NCI-H1105 (cell line): ENCODE results near the gene HIPK4.
"Not testable (repeated sequence)": the region's sequence is repeated elsewhere in the genome, so short reads cannot be mapped to it uniquely, and the experiment has no call there.

Source experiments
- DNase-seq: peaks from one replicate; lab custom pipeline; 2025; lab: John Stamatoyannopoulos, UW

The HIPK4 gene

GRCh38 chr19:40392894-40393517 lies 3.0 kb upstream of the HIPK4 start:
- DNase-seq, result no peak

DNA sequence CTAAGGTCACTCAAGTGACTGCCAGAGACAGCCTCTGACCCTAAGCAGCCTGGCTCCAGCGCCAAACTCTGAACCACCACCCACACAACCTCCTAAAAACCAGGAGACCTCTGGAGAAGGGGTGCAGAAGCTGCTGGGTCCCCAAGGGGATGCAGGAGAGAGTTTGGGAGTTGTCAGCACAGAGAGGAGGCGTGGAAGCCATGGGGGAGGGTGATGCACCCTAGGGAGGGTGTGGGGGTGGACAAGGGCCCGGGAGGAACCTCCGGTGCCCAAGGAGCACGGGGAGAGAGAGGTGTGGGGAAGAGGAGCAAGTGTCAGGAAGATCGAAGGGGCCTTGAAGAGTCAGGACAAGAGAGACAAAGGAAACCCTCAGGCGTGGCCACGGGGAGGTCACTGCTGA lies 2.1 kb upstream of the HIPK4 start:
- no peak for DNase-seq

DNA sequence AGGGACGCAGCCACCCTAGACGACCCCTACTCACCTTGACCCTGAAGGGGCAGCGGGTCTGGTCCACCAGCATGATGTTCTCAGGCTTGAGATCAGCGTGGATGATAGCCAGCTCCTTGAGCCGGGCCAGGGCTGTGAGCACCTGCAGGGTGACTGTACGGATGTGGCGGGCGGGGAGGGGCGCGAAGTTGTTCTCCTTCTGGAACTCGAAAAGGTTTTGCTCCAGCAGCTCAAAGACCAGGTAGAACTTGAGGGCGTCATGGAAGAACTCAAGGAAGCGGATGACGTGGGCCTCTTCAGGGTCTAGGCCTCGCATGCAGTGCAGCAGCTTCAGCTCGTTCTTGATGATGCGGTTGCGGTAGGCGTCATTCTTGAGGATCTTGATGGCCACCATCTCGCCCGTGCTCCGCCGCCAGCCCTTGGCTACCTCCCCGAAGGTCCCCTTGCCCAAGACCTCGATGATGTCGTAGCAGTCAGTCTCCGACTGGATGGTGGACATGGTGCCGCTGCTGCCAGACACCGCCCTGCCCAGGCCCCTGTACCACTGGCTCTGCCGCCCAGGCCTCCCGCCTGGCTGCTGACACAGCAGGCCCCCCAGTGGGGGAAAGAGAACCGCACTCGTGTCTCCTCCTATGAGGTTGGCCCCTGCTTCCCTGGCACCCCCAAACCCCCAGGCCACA lies 437 bp downstream of the HIPK4 start:
- DNase-seq, result no peak

- no peak for DNase-seq
These were observed 1.5 kb downstream of the HIPK4 start for GRCh38 chr19:40388481-40388880.

GRCh38 chr19:40387155-40387554 lies 2.8 kb downstream of the HIPK4 start:
- no peak for DNase-seq

- no peak for DNase-seq
These were observed 6.2 kb downstream of the HIPK4 start for GRCh38 chr19:40383668-40384248.

GRCh38 chr19:40381321-40381720 lies 8.7 kb downstream of the HIPK4 start:
- DNase-seq, result no peak

GRCh38 chr19:40380199-40381037 lies 9.6 kb downstream of the HIPK4 start:
- DNase-seq, result no peak

DNA sequence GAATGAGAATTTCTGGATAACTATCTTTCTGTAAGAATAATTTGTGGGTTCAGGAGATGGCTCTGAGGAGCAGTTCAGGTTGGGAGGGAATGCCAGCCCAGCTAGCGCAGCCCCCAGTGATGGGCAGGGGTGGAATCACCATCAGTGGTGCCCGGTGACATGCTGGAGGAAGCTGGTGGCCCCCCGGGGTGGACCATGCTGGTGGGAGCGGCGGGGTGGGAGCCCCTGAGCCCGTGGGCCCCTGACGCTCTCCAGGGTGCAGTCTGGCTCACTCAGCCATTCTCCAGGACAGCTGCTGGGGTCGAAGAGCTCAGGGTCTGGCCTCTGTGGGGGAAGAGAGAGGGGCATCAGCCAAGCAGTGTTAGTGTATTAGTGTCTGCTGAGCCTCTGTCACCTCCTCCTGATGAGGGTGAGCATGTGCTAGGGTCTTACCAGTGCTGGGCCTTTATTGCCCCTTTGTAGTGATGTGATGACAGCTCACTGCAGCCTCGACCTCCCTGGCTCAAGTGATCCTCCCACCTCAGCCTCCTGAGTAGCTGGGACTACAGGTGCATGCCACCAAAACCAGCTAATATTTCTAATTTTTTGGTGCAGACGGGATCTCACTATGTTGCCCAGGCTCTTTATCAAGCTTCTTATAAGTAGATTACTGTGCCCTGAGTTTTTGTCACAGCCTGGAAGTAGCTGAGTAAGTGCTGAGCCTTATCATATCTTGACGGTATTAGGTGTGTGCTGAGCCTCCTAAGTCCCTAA lies 10.4 kb downstream of the HIPK4 start:
- DNase-seq, result no peak

DNA sequence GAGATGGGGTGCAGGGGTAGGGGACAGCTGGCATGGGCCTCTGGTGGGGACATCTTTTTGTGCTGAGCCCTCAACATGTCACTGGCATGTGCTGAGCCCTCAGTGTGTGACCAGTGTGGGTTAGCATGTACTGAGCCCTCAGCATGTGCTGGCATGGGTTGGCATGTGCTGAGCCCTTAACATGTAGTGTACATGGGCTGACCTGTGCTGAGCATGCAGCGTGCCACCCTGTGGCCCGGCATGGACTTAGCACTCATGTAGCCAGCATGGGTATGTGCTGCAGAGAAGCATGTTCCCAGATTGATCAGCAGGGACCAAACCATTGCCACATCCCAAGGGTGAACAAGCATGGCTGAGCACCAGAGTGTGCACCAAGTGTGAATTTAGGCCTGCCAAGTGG lies 11.5 kb downstream of the HIPK4 start:
- no peak for DNase-seq

GRCh38 chr19:40377876-40378385 lies 12.1 kb downstream of the HIPK4 start:
- DNase-seq, result no peak

DNA sequence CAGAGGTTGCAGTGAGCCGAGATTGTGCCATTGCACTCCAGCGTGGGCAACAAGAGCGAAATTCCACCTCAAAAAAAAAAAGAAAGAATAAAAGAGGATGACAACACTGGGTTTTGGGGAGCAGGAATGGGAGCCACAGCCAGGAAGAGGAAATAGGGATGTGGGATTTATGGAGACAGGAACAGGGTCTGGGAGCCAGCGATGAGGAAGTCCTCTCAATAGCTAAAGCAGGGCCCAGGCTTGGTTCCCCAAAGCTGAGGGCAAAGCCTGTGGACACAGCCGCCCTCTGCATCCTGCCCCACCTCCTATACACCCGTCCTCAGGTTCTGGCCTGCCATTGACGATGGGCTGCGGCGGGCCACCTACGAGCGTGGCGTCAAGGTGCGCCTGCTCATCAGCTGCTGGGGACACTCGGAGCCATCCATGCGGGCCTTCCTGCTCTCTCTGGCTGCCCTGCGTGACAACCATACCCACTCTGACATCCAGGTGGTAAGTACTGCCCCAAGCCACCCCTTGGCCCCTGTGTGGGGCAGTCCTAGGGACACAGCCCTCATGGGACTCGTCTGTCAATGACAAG lies 13.6 kb downstream of the HIPK4 start:
- no peak for DNase-seq

- DNase-seq, result no peak
These were observed 15.9 kb downstream of the HIPK4 start for GRCh38 chr19:40374084-40374483.

DNA sequence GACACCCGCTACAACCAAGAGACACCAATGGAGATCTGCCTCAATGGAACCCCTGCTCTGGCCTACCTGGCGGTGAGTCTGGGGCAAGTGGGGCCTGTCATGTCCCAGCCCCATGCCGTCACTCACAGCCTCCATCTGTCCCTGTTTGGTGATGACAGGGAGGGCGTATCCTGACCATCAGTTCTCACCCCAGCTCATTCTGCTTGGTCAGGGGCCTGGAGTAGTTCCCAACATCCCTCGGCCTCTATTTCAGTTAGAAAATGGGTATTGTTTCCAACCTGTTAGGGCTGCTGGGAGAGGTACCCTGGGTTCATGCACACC lies 18.2 kb downstream of the HIPK4 start:
- no peak for DNase-seq

- no peak for DNase-seq
These were observed 18.8 kb downstream of the HIPK4 start for GRCh38 chr19:40370997-40371801.

DNA sequence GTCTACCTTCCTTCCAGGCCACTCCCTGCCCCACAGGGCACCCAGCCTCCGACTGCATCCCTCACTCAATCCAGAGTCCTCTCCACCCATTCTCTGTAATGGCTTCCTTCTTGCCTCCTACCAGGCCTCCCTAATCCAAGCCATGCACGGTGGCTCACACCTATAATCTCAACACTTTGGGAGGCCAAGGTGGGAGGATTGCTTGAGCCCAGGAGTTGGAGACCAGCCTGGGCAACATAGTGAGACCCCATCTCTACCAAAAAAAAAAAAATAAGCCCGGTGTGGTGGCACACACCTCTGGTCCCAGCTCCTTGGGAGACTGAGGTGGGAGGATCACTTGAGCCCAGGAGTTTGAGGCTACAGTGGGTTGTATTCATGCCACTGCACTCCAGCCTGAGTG lies 19.7 kb downstream of the HIPK4 start:
- DNase-seq, result not testable (repeated sequence)

DNA sequence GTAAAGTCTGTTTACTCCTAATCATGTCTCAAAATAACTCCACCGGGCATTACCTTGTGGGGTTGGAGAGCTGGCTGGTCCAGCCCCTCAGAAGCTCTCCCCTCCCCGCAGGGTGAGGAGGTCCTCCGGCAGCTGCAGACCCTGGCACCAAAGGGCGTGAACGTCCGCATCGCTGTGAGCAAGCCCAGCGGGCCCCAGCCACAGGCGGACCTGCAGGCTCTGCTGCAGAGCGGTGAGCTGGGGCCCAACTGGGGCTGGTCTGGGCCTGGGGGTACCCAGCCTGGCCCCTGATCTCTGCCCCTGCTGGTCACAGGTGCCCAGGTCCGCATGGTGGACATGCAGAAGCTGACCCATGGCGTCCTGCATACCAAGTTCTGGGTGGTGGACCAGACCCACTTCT lies 20.2 kb downstream of the HIPK4 start:
- DNase-seq, result no peak

DNA sequence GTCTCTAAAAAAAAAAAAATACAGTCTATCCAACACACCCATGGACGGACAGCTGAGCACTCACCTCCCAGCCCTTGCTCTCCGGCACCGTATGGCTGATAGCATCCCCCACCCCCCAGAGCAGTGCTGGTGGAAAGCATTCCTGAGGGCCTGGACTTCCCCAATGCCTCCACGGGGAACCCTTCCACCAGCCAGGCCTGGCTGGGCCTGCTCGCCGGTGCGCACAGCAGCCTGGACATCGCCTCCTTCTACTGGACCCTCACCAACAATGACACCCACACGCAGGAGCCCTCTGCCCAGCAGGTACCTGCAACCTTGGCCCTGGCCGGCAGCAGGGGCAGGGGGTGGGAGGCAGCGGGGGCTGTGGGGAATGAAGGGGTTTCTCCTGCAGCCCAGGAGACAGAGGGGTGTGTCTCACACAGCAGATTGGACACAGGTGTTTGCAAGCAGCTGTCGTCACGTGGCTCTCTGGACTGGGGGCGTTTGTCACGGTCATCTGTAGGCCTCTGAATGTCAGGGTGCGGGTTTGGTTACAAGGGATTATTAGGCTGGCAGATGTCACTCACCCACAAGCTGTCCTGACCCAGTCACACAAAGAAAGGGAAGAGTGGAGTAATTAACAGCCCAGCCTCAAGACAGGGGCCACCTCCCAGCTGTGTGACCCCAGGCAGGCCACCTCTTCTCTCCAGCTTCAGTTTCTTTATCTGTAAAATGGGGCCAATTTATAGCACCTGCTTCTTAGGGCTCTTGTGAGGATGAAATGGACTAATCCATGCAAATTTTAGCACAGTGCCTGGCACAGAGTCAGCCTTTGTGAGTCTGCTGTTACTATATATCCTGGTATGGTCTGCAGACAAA lies 22.2 kb downstream of the HIPK4 start:
- no peak for DNase-seq

DNA sequence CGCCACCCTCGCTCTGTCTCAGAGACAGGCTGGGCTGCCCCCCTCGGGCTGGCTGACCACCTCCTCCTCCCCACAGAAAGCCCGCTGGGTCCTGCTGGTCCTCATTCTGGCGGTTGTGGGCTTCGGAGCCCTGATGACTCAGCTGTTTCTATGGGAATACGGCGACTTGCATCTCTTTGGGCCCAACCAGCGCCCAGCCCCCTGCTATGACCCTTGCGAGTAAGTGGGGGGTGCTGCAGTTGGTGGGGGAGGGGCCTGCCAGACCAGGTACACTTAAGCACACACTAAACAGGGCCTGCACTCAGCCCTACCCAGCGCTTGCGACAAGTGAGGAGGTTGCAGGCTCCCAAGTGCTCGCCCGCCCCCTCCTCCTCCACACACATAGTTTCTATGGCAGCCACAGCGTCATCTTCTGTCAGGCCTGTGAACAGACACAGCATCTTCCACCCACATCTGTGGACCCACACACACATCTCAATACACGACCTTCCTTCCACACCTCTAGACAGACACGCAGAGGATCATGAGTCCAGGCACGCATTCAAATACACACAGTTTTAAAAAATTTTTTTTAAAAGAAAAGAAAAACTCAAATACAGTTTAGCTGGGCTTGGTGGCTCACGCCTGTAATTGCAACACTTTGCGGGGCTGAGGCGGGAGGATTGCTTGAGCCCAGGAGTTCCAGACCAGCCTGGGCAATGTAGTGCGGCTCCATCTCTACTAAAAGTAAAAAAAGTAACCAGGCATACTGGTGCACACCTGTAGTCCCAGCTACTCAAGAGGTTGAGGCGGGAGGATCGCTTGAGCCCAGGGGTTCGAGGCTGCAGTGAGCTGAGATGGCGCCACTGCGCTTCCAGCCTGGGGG lies 23.1 kb downstream of the HIPK4 start:
- no peak for DNase-seq
